GM12878 (cell line): ENCODE measurements around the gene NECAB2. TPM values are rescaled to one million over a fixed set of nuclear protein-coding genes. Genes with fewer than 3 reads are reported as not detected.

Source experiments
- ATAC-seq: fragments of 200-7000 bp; cut with Tn5 transposase; 3 replicates; pipeline ENCODE4 v1.9.1; 2020; ENCODE audit warnings: mild to moderate bottlenecking, moderate library complexity
- BruUV-seq: library from RNA; stranded (reverse); fragments of 400-500 nt; replicated peaks from 2 replicates; lab custom pipeline; 2021; lab: Mats Ljungman, UMichigan
- CTCF ChIA-PET: fragments of 300-600 bp; sonication (Branson Sonifier 250); formaldehyde crosslinking; extraction: SDS; loops from one replicate; lab custom pipeline; 2021; ENCODE audit warnings: inconsistent platforms; lab: Yijun Ruan, JAX
- POLR2A ChIA-PET: fragments of 350-600 bp; formaldehyde crosslinking; extraction: SDS; loops from one replicate; lab custom pipeline; 2021; ENCODE audit warnings: inconsistent platforms; lab: Charles Lee
- RAD21 ChIA-PET: fragments of 300-600 bp; sonication (Branson Sonifier 250); formaldehyde crosslinking; loops from one replicate; lab custom pipeline; 2023; ENCODE audit warnings: antibody characterized with exemption; ENCODE audit not compliant: unreplicated experiment; lab: Charles Lee
- SMC1A ChIA-PET: fragments of 300-600 bp; sonication (Branson Sonifier 250); formaldehyde crosslinking; loops from one replicate; lab custom pipeline; 2023; ENCODE audit not compliant: unreplicated experiment, uncharacterized antibody; lab: Charles Lee
- DNase-seq: peaks from one replicate; pipeline ENCODE4 v3.0.0-alpha.2; 2011; ENCODE audit warnings: low read depth, low spot score
- FAIRE-seq: peaks from 3 replicates; lab custom pipeline; 2011; peaks lifted over from hg19 to GRCh38; lab: Jason Lieb, UNC
- H2AFZ ChIP-seq: 2 replicates; pipeline ENCODE4 v1.6.0; 2011; ENCODE audit warnings: low read depth, low read length, control low read depth; ENCODE audit not compliant: control insufficient read depth
- H3K27ac ChIP-seq: 2 replicates; pipeline ENCODE4 v1.5.1; 2011; ENCODE audit warnings: control low read depth; ENCODE audit not compliant: control insufficient read depth, insufficient read depth
- H3K27me3 ChIP-seq, 2 experiments: replicated peaks in 1 of 2; 2 replicates each; pipeline versions ENCODE4 v1.6.0 to v1.6.1; 2011; ENCODE audit warnings: low read length in 1 of 2; ENCODE audit not compliant: control insufficient read depth in 2 of 2, insufficient read depth in 2 of 2
- H3K36me3 ChIP-seq, 2 experiments: 2 replicates each; pipeline ENCODE4 v1.5.1; 2011; ENCODE audit warnings: low read length in 1 of 2; ENCODE audit not compliant: control insufficient read depth in 2 of 2, insufficient read depth in 2 of 2
- H3K4me1 ChIP-seq: 2 replicates; pipeline ENCODE4 v1.6.1; 2011; ENCODE audit warnings: mild to moderate bottlenecking, low read length, moderate library complexity, mixed read lengths; ENCODE audit not compliant: control insufficient read depth, insufficient read depth
- H3K4me2 ChIP-seq: 2 replicates; pipeline ENCODE4 v1.6.0; 2011; ENCODE audit warnings: control low read depth; ENCODE audit not compliant: control insufficient read depth, insufficient read depth
- H3K4me3 ChIP-seq: fragments of 200-600 bp; sonication (generic); 2 replicates; pipeline ENCODE4 v1.5.1; 2016
- H3K79me2 ChIP-seq: 2 replicates; pipeline ENCODE4 v1.6.0; 2011; ENCODE audit warnings: low read length; ENCODE audit not compliant: control insufficient read depth, insufficient read depth
- H3K9ac ChIP-seq: 2 replicates; pipeline ENCODE4 v1.8.0; 2011; ENCODE audit warnings: low read length, control low read depth, mixed read lengths; ENCODE audit not compliant: control insufficient read depth, insufficient read depth
- H3K9me3 ChIP-seq: replicated peaks from 3 replicates; pipeline ENCODE4 v1.5.1; 2011; ENCODE audit warnings: mild to moderate bottlenecking, low read length; ENCODE audit not compliant: control insufficient read depth, insufficient read depth
- H4K20me1 ChIP-seq: 2 replicates; pipeline ENCODE4 v1.6.0; 2011; ENCODE audit not compliant: control insufficient read depth, insufficient read depth
- ASH2L ChIP-seq: fragments of 300-600, 200-600 bp; sonication (generic); IDR thresholded peaks from 2 replicates; pipeline ENCODE4 v1.6.1; 2017; ENCODE audit warnings: low read depth, mild to moderate bottlenecking, borderline replicate concordance
- CHD2 ChIP-seq: IDR thresholded peaks from 2 replicates; pipeline ENCODE4 v1.6.1; 2011; ENCODE audit warnings: low read depth, low read length, improper control_type of control experiment, borderline replicate concordance
- ESRRA ChIP-seq: IDR thresholded peaks from 2 replicates; pipeline ENCODE4 v1.6.1; 2012; ENCODE audit warnings: mild to moderate bottlenecking, low read length, improper control_type of control experiment
- FOS ChIP-seq: IDR thresholded peaks from 3 replicates; pipeline ENCODE4 v1.6.1; 2011; ENCODE audit warnings: borderline replicate concordance; ENCODE audit not compliant: insufficient read length; ENCODE audit errors: extremely low read depth
- IKZF1 ChIP-seq: fragments of 450-650 bp; conservative IDR thresholded peaks from 2 replicates; pipeline ENCODE4 v1.6.1; 2017; ENCODE audit warnings: antibody characterized with exemption, mild to moderate bottlenecking
- LARP7 ChIP-seq: fragments of 450-650 bp; IDR thresholded peaks from 2 replicates; pipeline ENCODE4 v1.6.1; 2017; ENCODE audit warnings: mild to moderate bottlenecking
- POU2F2 ChIP-seq: IDR thresholded peaks from 3 replicates; pipeline ENCODE4 v1.6.1; 2011; ENCODE audit warnings: low read depth, mild to moderate bottlenecking, low read length, borderline replicate concordance
- RCOR1 ChIP-seq: conservative IDR thresholded peaks from 2 replicates; pipeline ENCODE4 v1.6.1; 2012; ENCODE audit warnings: low read depth, low read length, improper control_type of control experiment
- RUNX3 ChIP-seq: IDR thresholded peaks from 2 replicates; pipeline ENCODE4 v1.6.1; 2012; ENCODE audit warnings: low read length, inconsistent platforms
- WRNIP1 ChIP-seq: IDR thresholded peaks from 2 replicates; pipeline ENCODE4 v1.6.1; 2011; ENCODE audit warnings: low read depth, low read length, improper control_type of control experiment, borderline replicate concordance
- ZNF622 ChIP-seq: fragments of 450-650 bp; IDR thresholded peaks from 2 replicates; pipeline ENCODE4 v1.6.1; 2017; ENCODE audit warnings: mild to moderate bottlenecking, inconsistent platforms
- WGBS: methylation state at CpG from one replicate; pipeline ENCODE4 v1.1.6; 2016; ENCODE audit warnings: low lambda C conversion rate; ENCODE audit not compliant: insufficient replicate concordance, insufficient coverage; ENCODE audit errors: missing lambda C conversion rate; 5-methylcytosine and 5-hydroxymethylcytosine counted together
- in situ Hi-C: fragments of 300-500 bp; cut with MboI; formaldehyde crosslinking; loops from 9 replicates; pipeline ENCODE4 v1.14.3; 2018; ENCODE audit warnings: mixed read lengths
- intact Hi-C: fragments of 100-400 bp; cut with micrococcal nuclease; formaldehyde crosslinking; loops from one replicate; pipeline ENCODE4 v1.14.2; 2022; ENCODE audit not compliant: unreplicated experiment
- polyA plus RNA-seq, 11 experiments: library from polyadenylated mRNA; depleted of rRNA in 4 of 11; unstranded in 6 of 11; stranded (reverse) in 5 of 11; fragments of >200 nt; fragmentation: Nextera tagmentation in 4 of 11; fragmentation: Illumina TruSeq in 1 of 11; extraction: Ambion mirVana in 4 of 11; extraction: Trizol in 1 of 11; gene quantifications; 1 replicate in 1 of 11; 2 replicates in 10 of 11; pipeline versions ENCODE4 v1.2.1 to v1.2.3, GENCODE V29; 2011 to 2016; ENCODE audit warnings: inconsistent platforms in 2 of 11, missing spikeins in 2 of 11, low read depth in 1 of 11
- total RNA-seq, 4 experiments: library from RNA; depleted of rRNA in 3 of 4; stranded (reverse); fragments of >200 nt in 3 of 4; fragmentation: Illumina TruSeq in 1 of 4; extraction: Trizol in 1 of 4; gene quantifications; 2 replicates each; pipeline versions ENCODE4 v1.2.1 to v1.2.3, GENCODE V29; 2013 to 2021
- TF ChIP-seq, protein P1 (sequence below): fragments of 450-650 bp; formaldehyde crosslinking; IDR thresholded peaks from 2 replicates; pipeline ENCODE4 v1.5.0; 2022; ENCODE audit warnings: mild to moderate bottlenecking, missing genetic modification characterization
- TF ChIP-seq, protein P2 (sequence below): fragments of 450-650 bp; formaldehyde crosslinking; IDR thresholded peaks from 2 replicates; pipeline ENCODE4 v1.4.0; 2022; ENCODE audit warnings: mild to moderate bottlenecking, moderate library complexity
- TF ChIP-seq, protein P3 (sequence below): IDR thresholded peaks from 2 replicates; pipeline ENCODE4 v1.6.1; 2012; ENCODE audit warnings: improper control_type of control experiment, low read depth, low read length; ENCODE audit not compliant: insufficient replicate concordance

NECAB2 gene
- total and polyA plus RNA-seq, 10 of the 15 experiments (the other 5 are each of a cell fraction or from before 2014, with no cell fraction given) = not detected

DNA sequence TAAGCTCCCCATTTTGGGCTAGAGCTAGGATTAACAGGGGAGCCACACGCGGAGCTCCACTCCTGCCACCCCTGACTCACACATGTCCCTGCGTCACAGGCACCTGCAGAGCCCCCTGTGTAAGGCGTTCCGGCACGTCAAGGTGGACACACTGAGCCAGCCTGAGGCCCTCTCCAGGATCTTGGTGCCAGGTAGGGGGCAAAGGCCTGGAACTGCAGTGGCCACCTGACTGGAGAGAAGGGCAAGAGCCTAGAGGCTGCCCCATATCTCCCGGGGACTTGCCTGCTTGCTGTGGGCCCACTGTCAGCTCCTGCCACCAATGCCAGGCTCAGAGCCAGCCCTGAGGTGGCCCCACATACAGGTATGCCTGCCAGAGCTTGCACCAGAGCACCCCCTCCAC, 33.7 kb downstream of the NECAB2 start:
- ChIA-PET SMC1A (no interaction called here), CTCF (no interaction called here), RAD21 (no interaction called here), POLR2A (no interaction called here)
- Histone ChIP-seq H3K4me3 (no peak overlapping the region), H3K9ac (no peak overlapping the region), H3K4me2 (no peak overlapping the region), H3K9me3 (no peaks in the 10 kb centered on the region), H4K20me1 (no peaks in the 10 kb centered on the region), H3K27ac (no peak overlapping the region), H2AFZ (no peak overlapping the region), H3K27me3 (no peaks in the 10 kb centered on the region; a peak in 3 of 4 replicates), H3K79me2 (no peaks in the 10 kb centered on the region), H3K4me1 (no peaks in the 10 kb centered on the region), H3K36me3 (no peaks in the 10 kb centered on the region)
- no peak for FAIRE-seq
- 64% methylated on average over 7 of the region's 7 CpGs for WGBS
- no peak for ATAC-seq
- no TSS peak for BruUV-seq
- DNase-seq = no peak
- in situ Hi-C loops = no loop called here
- intact Hi-C loops = no loop called here
- TF ChIP-seq ZNF622 = no peak
- no peak for TF ChIP-seq POU2F2
- TF ChIP-seq FOS = no peak
- TF ChIP-seq RCOR1 = no peak
- TF ChIP-seq IKZF1 = no peak
- TF ChIP-seq, protein P1, sequence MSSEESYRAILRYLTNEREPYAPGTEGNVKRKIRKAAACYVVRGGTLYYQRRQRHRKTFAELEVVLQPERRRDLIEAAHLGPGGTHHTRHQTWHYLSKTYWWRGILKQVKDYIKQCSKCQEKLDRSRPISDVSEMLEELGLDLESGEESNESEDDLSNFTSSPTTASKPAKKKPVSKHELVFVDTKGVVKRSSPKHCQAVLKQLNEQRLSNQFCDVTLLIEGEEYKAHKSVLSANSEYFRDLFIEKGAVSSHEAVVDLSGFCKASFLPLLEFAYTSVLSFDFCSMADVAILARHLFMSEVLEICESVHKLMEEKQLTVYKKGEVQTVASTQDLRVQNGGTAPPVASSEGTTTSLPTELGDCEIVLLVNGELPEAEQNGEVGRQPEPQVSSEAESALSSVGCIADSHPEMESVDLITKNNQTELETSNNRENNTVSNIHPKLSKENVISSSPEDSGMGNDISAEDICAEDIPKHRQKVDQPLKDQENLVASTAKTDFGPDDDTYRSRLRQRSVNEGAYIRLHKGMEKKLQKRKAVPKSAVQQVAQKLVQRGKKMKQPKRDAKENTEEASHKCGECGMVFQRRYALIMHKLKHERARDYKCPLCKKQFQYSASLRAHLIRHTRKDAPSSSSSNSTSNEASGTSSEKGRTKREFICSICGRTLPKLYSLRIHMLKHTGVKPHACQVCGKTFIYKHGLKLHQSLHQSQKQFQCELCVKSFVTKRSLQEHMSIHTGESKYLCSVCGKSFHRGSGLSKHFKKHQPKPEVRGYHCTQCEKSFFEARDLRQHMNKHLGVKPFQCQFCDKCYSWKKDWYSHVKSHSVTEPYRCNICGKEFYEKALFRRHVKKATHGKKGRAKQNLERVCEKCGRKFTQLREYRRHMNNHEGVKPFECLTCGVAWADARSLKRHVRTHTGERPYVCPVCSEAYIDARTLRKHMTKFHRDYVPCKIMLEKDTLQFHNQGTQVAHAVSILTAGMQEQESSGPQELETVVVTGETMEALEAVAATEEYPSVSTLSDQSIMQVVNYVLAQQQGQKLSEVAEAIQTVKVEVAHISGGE (CRISPR knock-in tag) = no peak
- TF ChIP-seq, protein P2, sequence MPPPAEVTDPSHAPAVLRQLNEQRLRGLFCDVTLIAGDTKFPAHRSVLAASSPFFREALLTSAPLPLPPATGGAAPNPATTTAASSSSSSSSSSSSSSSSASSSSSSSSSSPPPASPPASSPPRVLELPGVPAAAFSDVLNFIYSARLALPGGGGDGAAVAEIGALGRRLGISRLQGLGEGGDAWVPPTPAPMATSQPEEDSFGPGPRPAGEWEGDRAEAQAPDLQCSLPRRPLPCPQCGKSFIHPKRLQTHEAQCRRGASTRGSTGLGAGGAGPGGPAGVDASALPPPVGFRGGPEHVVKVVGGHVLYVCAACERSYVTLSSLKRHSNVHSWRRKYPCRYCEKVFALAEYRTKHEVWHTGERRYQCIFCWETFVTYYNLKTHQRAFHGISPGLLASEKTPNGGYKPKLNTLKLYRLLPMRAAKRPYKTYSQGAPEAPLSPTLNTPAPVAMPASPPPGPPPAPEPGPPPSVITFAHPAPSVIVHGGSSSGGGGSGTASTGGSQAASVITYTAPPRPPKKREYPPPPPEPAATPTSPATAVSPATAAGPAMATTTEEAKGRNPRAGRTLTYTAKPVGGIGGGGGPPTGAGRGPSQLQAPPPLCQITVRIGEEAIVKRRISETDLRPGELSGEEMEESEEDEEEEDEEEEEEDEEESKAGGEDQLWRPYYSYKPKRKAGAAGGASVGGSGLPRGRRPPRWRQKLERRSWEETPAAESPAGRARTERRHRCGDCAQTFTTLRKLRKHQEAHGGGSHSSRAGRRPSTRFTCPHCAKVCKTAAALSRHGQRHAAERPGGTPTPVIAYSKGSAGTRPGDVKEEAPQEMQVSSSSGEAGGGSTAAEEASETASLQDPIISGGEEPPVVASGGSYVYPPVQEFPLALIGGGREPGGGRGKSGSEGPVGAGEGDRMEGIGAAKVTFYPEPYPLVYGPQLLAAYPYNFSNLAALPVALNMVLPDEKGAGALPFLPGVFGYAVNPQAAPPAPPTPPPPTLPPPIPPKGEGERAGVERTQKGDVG (CRISPR knock-in tag) = no peak
- TF ChIP-seq ESRRA = no peak
- no peak for TF ChIP-seq CHD2
- no peak for TF ChIP-seq RUNX3
- no peak for TF ChIP-seq LARP7
- TF ChIP-seq WRNIP1 = no peak
- TF ChIP-seq, protein P3, sequence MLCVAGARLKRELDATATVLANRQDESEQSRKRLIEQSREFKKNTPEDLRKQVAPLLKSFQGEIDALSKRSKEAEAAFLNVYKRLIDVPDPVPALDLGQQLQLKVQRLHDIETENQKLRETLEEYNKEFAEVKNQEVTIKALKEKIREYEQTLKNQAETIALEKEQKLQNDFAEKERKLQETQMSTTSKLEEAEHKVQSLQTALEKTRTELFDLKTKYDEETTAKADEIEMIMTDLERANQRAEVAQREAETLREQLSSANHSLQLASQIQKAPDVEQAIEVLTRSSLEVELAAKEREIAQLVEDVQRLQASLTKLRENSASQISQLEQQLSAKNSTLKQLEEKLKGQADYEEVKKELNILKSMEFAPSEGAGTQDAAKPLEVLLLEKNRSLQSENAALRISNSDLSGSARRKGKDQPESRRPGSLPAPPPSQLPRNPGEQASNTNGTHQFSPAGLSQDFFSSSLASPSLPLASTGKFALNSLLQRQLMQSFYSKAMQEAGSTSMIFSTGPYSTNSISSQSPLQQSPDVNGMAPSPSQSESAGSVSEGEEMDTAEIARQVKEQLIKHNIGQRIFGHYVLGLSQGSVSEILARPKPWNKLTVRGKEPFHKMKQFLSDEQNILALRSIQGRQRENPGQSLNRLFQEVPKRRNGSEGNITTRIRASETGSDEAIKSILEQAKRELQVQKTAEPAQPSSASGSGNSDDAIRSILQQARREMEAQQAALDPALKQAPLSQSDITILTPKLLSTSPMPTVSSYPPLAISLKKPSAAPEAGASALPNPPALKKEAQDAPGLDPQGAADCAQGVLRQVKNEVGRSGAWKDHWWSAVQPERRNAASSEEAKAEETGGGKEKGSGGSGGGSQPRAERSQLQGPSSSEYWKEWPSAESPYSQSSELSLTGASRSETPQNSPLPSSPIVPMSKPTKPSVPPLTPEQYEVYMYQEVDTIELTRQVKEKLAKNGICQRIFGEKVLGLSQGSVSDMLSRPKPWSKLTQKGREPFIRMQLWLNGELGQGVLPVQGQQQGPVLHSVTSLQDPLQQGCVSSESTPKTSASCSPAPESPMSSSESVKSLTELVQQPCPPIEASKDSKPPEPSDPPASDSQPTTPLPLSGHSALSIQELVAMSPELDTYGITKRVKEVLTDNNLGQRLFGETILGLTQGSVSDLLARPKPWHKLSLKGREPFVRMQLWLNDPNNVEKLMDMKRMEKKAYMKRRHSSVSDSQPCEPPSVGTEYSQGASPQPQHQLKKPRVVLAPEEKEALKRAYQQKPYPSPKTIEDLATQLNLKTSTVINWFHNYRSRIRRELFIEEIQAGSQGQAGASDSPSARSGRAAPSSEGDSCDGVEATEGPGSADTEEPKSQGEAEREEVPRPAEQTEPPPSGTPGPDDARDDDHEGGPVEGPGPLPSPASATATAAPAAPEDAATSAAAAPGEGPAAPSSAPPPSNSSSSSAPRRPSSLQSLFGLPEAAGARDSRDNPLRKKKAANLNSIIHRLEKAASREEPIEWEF = no peak
- no peak for TF ChIP-seq ASH2L
